ENCODE results near the gene CLTCL1. TPM values are rescaled to one million over a fixed set of nuclear protein-coding genes. Genes with fewer than 3 reads are reported as not detected.
A peak's percentile ranks its signal among the peaks of the same experiment; 100 is the strongest.

Gene CLTCL1
- total and polyA plus RNA-seq, 9 of the 15 experiments (the other 6 are each of a cell fraction or from before 2014, with no cell fraction given): 1.1 to 11.7 (median 5.0) TPM

DNA sequence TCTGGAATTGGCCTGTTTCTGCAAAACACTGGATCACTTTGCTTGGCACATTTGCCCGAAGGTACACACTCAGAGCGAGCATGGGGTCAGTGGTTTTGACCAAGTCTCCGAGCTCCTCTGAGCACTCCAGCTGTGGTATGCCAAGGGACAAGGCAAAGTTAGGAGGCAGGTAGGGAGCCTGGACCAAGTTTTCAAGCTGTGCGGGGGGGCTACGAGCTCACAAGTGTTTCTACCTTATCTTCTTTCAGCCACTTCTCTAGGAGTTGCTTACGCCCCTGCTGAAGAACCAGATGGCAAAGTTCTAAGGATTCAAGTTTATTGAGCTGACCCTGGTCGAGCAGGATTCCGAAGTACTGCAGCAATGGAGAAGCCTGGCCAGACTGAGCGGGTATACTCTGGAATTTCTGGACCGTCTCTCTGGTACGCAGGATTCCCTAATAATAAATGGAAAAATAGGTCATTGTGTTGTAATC is 58.3 kb downstream of the CLTCL1 start (continued):
- TF ChIP-seq MAZ (CRISPR knock-in tag; conservative IDR thresholded peaks at IDR 0.05 in 1 of 2, IDR thresholded peaks at IDR 0.05 in 1 of 2) (0 out of 4 replicates have a peak, but pooled peaks of 1 of the 2 experiments have one; percentile 10), MYNN (IDR thresholded peaks at IDR 0.05) (no peak), MYNN (CRISPR knock-in tag; IDR thresholded peaks at IDR 0.05) (0 out of 2 replicates have a peak, but pooled peaks have one; percentile 28), WHSC1 (IDR thresholded peaks at IDR 0.05; ENCODE audit: low read length) (peak; percentile 23), HMG20A (CRISPR knock-in tag; conservative IDR thresholded peaks at IDR 0.05) (no peak), ZBTB40 (IDR thresholded peaks at IDR 0.05) (no peak), ZBTB40 (CRISPR knock-in tag; IDR thresholded peaks at IDR 0.05) (no peak; the same call in 1 of the 2 replicates), HDAC6 (IDR thresholded peaks at IDR 0.05; ENCODE audit: low read depth, low read length) (0 out of 2 replicates have a peak, but pooled peaks have one; percentile 63), SRSF9 (IDR thresholded peaks at IDR 0.05; ENCODE audit: borderline replicate concordance, low read depth, low read length) (no peak), ZNF695 (CRISPR knock-in tag; IDR thresholded peaks at IDR 0.05) (no peak), CBX5 (IDR thresholded peaks at IDR 0.05; ENCODE audit: borderline replicate concordance, low read depth) (no peak), TEAD1 (CRISPR knock-in tag; IDR thresholded peaks at IDR 0.05) (0 out of 4 replicates have a peak, but pooled peaks of 1 of the 2 experiments have one; percentile 54), USF1 (CRISPR knock-in tag; IDR thresholded peaks at IDR 0.05) (peak; percentile 39; the same call in 1 of the 2 replicates), ZKSCAN3 (CRISPR knock-in tag; IDR thresholded peaks at IDR 0.05) (no peak), SAFB (IDR thresholded peaks at IDR 0.05; ENCODE audit: borderline replicate concordance, low read depth, low read length) (no peak), CBFA2T3 (IDR thresholded peaks at IDR 0.05) (peak; percentile 56), BDP1 (IDR thresholded peaks at IDR 0.05; ENCODE audit: insufficient read depth, insufficient read length) (no peak)
- TF ChIP-seq, protein P1, sequence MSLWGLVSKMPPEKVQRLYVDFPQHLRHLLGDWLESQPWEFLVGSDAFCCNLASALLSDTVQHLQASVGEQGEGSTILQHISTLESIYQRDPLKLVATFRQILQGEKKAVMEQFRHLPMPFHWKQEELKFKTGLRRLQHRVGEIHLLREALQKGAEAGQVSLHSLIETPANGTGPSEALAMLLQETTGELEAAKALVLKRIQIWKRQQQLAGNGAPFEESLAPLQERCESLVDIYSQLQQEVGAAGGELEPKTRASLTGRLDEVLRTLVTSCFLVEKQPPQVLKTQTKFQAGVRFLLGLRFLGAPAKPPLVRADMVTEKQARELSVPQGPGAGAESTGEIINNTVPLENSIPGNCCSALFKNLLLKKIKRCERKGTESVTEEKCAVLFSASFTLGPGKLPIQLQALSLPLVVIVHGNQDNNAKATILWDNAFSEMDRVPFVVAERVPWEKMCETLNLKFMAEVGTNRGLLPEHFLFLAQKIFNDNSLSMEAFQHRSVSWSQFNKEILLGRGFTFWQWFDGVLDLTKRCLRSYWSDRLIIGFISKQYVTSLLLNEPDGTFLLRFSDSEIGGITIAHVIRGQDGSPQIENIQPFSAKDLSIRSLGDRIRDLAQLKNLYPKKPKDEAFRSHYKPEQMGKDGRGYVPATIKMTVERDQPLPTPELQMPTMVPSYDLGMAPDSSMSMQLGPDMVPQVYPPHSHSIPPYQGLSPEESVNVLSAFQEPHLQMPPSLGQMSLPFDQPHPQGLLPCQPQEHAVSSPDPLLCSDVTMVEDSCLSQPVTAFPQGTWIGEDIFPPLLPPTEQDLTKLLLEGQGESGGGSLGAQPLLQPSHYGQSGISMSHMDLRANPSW (CRISPR knock-in tag; IDR thresholded peaks at IDR 0.05): peak; percentile 42; the same call in 1 of the 2 replicates
